ENCODE measurements around the gene SLC22A3. TPM values are rescaled to one million over a fixed set of nuclear protein-coding genes. Genes with fewer than 3 reads are reported as not detected.

The SLC22A3 gene
- total RNA-seq, 3 donors from 2014 or later (not counting 1 experiment from before 2014, with no cell fraction given) = not detected

- intact Hi-C loops (cut with micrococcal nuclease) = no loop called here
- Mint-ChIP-seq H3K9me3 (peaks cover 3 to 8% of the 10 kb centered on the region in 2 donors), H3K36me3 (no peaks in the 10 kb centered on the region), H3K27ac (no peak overlapping the region), H3K4me1 (no peaks in the 10 kb centered on the region), H3K27me3 (ENCODE audit: low read depth in 2 of 2) (peaks cover 9 to 18% of the 10 kb centered on the region in 2 donors), H3K4me3 (no peak overlapping the region)
- Histone ChIP-seq H3K9me3 (ENCODE audit: control insufficient read depth, insufficient read depth, low read length) (peaks cover 6% of the 10 kb centered on the region), H3K4me1 (ENCODE audit: control insufficient read depth, insufficient read depth, low read length) (no peaks in the 10 kb centered on the region), H3K36me3 (ENCODE audit: control insufficient read depth, insufficient read depth, low read length) (no peaks in the 10 kb centered on the region), H3K27me3 (ENCODE audit: control insufficient read depth, insufficient read depth, low read length) (peaks cover 2% of the 10 kb centered on the region), H3K27ac (ENCODE audit: low read length) (no peak overlapping the region), H3K4me3 (ENCODE audit: low read length) (no peak overlapping the region)
- 77% methylated on average over 1 of the region's 1 CpG for WGBS (ENCODE audit: insufficient coverage)
- DNase-seq (no peak), ATAC-seq (no peak)
- TF ChIP-seq CTCF (IDR thresholded peaks at IDR 0.05) = no peak
These were observed 28.9 kb upstream of the SLC22A3 start for GRCh38 chr6:160319246-160319645.

- H3K36me3 Mint-ChIP-seq = no peaks in the 10 kb centered on the region
- ATAC-seq = no peak
- Histone ChIP-seq H3K27me3 (ENCODE audit: control insufficient read depth, insufficient read depth, low read length) (no peaks in the 10 kb centered on the region), H3K9me3 (ENCODE audit: control insufficient read depth, insufficient read depth, low read length) (peaks cover 5% of the 10 kb centered on the region), H3K36me3 (ENCODE audit: control insufficient read depth, insufficient read depth, low read length) (no peaks in the 10 kb centered on the region), H3K27ac (ENCODE audit: low read length) (no peak overlapping the region), H3K4me3 (ENCODE audit: low read length) (no peak overlapping the region), H3K4me1 (ENCODE audit: control insufficient read depth, insufficient read depth, low read length) (no peaks in the 10 kb centered on the region)
- WGBS (ENCODE audit: insufficient coverage) = 89% methylated on average over 5 of the region's 5 CpGs
- H3K9me3 Mint-ChIP-seq = peaks cover 3 to 4% of the 10 kb centered on the region in 2 donors
- no peak for DNase-seq
- peaks cover 9 to 13% of the 10 kb centered on the region in 2 donors for H3K27me3 Mint-ChIP-seq (ENCODE audit: low read depth in 2 of 2)
- intact Hi-C loops (cut with micrococcal nuclease) = no loop called here
- H3K4me3 Mint-ChIP-seq = no peak overlapping the region
- H3K27ac Mint-ChIP-seq = no peak overlapping the region
- TF ChIP-seq CTCF (IDR thresholded peaks at IDR 0.05) = no peak
- H3K4me1 Mint-ChIP-seq = no peaks in the 10 kb centered on the region
These were observed 26.3 kb upstream of the SLC22A3 start for GRCh38 chr6:160321729-160322505.

- Mint-ChIP-seq H3K36me3 (no peaks in the 10 kb centered on the region), H3K4me1 (no peaks in the 10 kb centered on the region), H3K27ac (no peak overlapping the region), H3K9me3 (no peaks in the 10 kb centered on the region), H3K27me3 (ENCODE audit: low read depth in 2 of 2) (peaks cover 20 to 31% of the 10 kb centered on the region in 2 donors), H3K4me3 (no peak overlapping the region)
- intact Hi-C loops (cut with micrococcal nuclease) = no loop called here
- Histone ChIP-seq H3K27me3 (ENCODE audit: control insufficient read depth, insufficient read depth, low read length) (no peaks in the 10 kb centered on the region), H3K4me1 (ENCODE audit: control insufficient read depth, insufficient read depth, low read length) (no peaks in the 10 kb centered on the region), H3K36me3 (ENCODE audit: control insufficient read depth, insufficient read depth, low read length) (no peaks in the 10 kb centered on the region), H3K4me3 (ENCODE audit: low read length) (no peak overlapping the region), H3K27ac (ENCODE audit: low read length) (no peak overlapping the region), H3K9me3 (ENCODE audit: control insufficient read depth, insufficient read depth, low read length) (no peaks in the 10 kb centered on the region)
- ATAC-seq (no peak), DNase-seq (no peak)
- 78% methylated on average over 3 of the region's 3 CpGs for WGBS (ENCODE audit: insufficient coverage)
- no peak for TF ChIP-seq CTCF (IDR thresholded peaks at IDR 0.05)
These were observed 20.2 kb upstream of the SLC22A3 start for GRCh38 chr6:160327981-160328380.

- peaks cover 3% of the 10 kb centered on the region for H3K27me3 ChIP-seq (ENCODE audit: control insufficient read depth, insufficient read depth, low read length)
- Mint-ChIP-seq H3K27me3 (ENCODE audit: low read depth in 2 of 2) (peaks cover 24 to 36% of the 10 kb centered on the region in 2 donors), H3K4me3 (no peak overlapping the region), H3K27ac (no peak overlapping the region), H3K9me3 (no peaks in the 10 kb centered on the region), H3K36me3 (no peaks in the 10 kb centered on the region), H3K4me1 (no peaks in the 10 kb centered on the region)
- no peak overlapping the region for H3K27ac ChIP-seq (ENCODE audit: low read length)
- no peaks in the 10 kb centered on the region for H3K36me3 ChIP-seq (ENCODE audit: control insufficient read depth, insufficient read depth, low read length)
- DNase-seq = no peak
- ATAC-seq = no peak
- H3K9me3 ChIP-seq (ENCODE audit: control insufficient read depth, insufficient read depth, low read length) = no peaks in the 10 kb centered on the region
- H3K4me3 ChIP-seq (ENCODE audit: low read length) = no peak overlapping the region
- TF ChIP-seq CTCF (IDR thresholded peaks at IDR 0.05) = no peak
- no peaks in the 10 kb centered on the region for H3K4me1 ChIP-seq (ENCODE audit: control insufficient read depth, insufficient read depth, low read length)
- WGBS (ENCODE audit: insufficient coverage) = 58% methylated on average over 8 of the region's 8 CpGs
- intact Hi-C loops (cut with micrococcal nuclease) = no loop called here
These were observed 19.7 kb upstream of the SLC22A3 start for GRCh38 chr6:160328447-160328846.
